ENCODE data around the gene RIPK4. TPM values are rescaled to one million over a fixed set of nuclear protein-coding genes. Genes with fewer than 3 reads are reported as not detected.

Gene RIPK4
- total RNA-seq, 1 donor from 2014 or later, result 6.4 TPM

DNA sequence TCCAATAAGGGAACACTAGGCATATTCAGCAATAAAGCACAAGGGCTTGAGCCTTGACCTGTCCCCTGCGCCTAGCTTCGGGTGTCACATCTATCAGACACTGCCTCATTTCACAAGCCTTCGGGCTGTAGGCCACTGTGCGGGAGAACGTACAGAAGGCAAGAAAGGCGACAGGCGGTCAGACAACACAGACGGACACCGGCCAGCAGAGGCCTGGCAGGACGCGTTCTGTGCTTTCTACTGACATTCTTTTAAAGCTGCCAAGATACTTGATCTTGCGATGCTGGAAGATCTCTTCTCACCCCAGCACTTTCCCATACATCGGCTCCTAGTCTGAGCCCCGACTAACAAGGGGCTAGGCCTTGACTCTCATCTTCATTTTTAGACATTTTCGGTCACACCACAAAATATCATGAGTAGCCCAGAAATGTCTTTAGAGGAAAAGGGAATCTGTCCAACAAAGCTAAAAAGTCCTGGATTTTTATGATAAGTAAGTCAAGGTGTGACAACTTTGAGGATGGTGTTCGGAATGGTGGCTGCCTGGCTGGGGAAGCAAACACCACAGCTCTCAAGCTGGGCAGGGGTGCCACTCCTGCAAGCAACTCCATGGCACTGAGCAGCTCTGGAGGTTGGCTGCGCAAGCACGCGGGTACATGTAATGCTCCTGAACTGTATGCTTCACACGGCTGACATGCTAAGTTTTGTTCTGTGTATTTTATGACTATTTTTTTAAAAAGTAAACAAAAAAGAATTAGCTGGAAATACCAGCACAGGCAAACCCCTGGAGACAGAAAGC is 18.7 kb downstream of the RIPK4 start:
- intact Hi-C loops (cut with DNase I), result no loop called here
- Histone ChIP-seq H3K4me1 (no peaks in the 10 kb centered on the region), H3K36me3 (peaks cover 0 to 10% of the 10 kb centered on the region in 2 donors), H3K27ac (no peak overlapping the region), H3K27me3 (no peaks in the 10 kb centered on the region), H3K4me3 (no peak overlapping the region), H3K9me3 (no peaks in the 10 kb centered on the region)
- DNase-seq (ENCODE audit: low spot score in 2 of 2), result no peak
- TF ChIP-seq, protein P1, sequence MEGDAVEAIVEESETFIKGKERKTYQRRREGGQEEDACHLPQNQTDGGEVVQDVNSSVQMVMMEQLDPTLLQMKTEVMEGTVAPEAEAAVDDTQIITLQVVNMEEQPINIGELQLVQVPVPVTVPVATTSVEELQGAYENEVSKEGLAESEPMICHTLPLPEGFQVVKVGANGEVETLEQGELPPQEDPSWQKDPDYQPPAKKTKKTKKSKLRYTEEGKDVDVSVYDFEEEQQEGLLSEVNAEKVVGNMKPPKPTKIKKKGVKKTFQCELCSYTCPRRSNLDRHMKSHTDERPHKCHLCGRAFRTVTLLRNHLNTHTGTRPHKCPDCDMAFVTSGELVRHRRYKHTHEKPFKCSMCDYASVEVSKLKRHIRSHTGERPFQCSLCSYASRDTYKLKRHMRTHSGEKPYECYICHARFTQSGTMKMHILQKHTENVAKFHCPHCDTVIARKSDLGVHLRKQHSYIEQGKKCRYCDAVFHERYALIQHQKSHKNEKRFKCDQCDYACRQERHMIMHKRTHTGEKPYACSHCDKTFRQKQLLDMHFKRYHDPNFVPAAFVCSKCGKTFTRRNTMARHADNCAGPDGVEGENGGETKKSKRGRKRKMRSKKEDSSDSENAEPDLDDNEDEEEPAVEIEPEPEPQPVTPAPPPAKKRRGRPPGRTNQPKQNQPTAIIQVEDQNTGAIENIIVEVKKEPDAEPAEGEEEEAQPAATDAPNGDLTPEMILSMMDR (IDR thresholded peaks at IDR 0.05), result no peak

DNA sequence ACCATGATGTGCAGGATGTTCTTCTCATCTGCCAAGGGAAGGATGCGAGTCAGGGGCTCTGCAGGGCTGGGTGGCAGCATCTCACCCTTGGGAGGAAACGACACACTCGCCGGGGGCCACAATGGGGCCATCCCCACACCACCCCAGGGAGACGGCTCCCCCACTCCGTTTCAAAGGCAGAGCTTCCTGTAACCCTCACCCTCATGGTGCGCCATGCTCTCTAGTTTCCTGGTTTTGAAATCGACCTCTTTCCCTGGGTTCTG is 20.2 kb downstream of the RIPK4 start:
- H3K36me3 ChIP-seq, result peaks cover 0 to 24% of the 10 kb centered on the region in 2 donors
- H3K9me3 ChIP-seq, result no peaks in the 10 kb centered on the region
- intact Hi-C loops (cut with DNase I), result no loop called here
- H3K4me1 ChIP-seq, result no peaks in the 10 kb centered on the region
- H3K27me3 ChIP-seq, result no peaks in the 10 kb centered on the region
- H3K27ac ChIP-seq, result no peak overlapping the region
- TF ChIP-seq, protein P1 (IDR thresholded peaks at IDR 0.05), result no peak
- DNase-seq (ENCODE audit: low spot score in 2 of 2), result no peak
- H3K4me3 ChIP-seq, result no peak overlapping the region

DNA sequence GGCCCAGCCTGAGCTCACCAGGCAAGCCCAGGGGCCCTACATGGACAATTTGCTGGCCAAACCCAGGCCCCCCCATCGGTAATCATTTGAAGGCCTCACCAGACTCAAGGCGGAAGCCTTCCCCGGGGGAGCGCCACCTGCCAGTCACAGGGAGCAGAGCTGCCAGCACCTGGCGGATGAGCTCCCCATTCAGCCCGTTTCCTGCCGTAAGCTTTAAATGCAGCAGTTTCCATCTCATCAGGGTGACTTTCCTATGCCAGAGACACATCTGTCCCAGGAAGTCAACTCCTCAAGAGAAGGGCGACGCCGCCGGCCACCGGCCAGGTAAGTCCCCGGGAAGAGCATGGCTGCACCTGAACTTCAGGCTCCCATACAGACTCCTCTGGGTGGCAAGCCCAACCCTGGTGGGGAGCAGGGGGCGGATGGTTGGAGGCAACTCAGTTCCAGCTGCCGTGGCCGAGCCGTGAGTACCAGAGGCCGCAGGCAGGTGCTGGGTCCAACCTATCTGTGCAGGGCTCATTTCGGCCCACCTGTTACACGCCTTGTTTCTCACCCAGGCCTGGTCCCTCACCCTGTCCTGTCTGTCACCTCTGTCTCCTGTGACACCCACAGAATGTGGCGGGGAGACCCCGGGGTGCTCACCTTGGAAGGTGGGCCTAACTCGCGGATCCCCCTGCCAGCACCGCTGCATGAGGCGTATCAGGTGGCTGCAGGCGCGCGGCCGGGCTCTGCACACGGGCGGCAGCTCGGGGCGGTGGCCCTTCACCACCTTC is 20.7 kb downstream of the RIPK4 start:
- intact Hi-C loops (cut with DNase I), result no loop called here
- no peak overlapping the region for H3K4me3 ChIP-seq
- no peaks in the 10 kb centered on the region for H3K27me3 ChIP-seq
- no peak overlapping the region for H3K27ac ChIP-seq
- TF ChIP-seq, protein P1 (IDR thresholded peaks at IDR 0.05), result no peak
- H3K9me3 ChIP-seq, result no peaks in the 10 kb centered on the region
- H3K4me1 ChIP-seq, result no peaks in the 10 kb centered on the region
- no peak for DNase-seq (ENCODE audit: low spot score in 2 of 2)
- H3K36me3 ChIP-seq, result peaks cover 3 to 29% of the 10 kb centered on the region in 2 donors

DNA sequence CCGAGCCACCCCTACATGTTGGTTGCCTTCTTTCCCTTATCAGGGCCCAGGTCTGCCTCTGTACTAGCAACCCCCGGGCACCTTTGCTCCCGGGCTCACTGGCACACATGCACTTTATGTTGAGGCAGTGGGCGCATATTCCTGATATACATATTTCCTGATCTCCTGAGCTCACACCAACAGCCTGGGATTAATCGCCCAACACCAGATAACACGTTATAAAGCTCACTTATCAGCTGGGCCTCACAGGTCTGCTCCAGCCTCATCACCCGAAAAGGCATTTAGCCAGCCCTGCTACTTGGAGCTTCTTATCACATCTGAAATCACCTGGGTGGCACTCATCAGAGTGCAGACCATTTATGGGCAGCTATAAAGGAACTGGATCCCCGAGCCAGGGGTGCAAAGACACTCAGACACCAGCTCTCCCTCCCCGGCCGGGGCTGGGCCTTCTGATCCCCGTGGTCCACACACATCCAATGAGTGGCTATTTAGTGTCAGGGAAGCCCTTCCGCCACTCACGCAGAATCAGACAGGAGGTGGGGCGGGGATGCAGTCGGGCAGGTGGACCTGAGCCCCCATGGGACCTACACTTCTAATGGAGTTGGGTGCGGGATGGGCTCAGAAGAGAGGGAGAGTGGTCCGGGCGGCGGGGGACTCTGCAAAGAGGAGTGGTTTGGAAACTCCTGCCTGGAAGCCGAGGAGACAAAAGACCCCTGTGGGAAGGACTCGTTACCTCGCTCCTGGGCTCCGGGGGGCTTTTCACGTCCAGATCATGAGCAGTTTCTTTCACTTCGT is 21.6 kb downstream of the RIPK4 start:
- Histone ChIP-seq H3K4me3 (no peak overlapping the region), H3K9me3 (no peaks in the 10 kb centered on the region), H3K27ac (no peak overlapping the region), H3K27me3 (no peaks in the 10 kb centered on the region), H3K4me1 (no peaks in the 10 kb centered on the region), H3K36me3 (peaks cover 11 to 38% of the 10 kb centered on the region in 2 donors)
- intact Hi-C loops (cut with DNase I), result no loop called here
- no peak for DNase-seq (ENCODE audit: low spot score in 2 of 2)
- TF ChIP-seq, protein P1 (IDR thresholded peaks at IDR 0.05), result no peak

DNA sequence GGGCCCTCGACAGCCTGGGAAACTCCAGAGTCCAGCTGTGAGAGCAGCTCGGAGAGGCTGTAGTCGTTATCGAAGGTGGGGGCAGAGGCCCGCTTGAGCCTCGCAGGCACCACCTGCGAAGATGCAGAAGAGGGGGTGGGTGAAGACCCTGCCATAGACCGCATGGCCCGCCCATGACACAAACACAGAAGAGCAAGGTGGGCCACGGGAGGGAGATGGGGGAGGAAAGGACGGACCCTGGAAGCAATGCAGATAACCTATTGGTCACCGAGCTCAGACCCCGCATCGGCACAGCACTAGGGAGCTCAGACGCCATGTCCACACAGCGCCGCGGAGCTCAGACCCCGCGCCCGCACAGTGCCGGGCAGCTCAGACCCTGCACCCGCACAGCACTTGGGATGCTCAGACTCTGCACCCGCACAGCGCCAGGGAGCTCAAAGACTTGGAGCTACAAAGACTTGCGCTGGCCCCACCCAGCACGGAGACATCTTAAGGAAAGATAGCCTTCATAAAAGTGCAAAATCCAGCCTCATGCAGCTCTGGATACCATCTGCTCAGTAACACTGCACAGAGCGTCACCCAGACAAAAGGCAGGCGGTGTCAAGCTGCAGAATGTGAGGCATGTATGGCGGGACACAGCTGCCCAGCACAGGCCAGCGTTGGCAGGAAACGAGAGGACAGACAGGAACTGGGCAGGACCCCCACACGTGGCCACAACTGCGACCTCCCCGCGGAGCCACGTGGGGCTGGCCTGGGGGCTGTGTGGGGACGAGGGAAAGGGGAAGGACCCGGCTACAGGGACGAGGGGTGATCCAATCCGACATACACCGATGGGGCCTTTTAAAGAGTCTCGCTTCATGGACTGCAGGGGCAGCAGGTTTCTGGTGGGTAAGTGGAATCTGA is 22.6 kb downstream of the RIPK4 start:
- DNase-seq (ENCODE audit: low spot score in 2 of 2), result no peak
- intact Hi-C loops (cut with DNase I), result no loop called here
- H3K27ac ChIP-seq, result no peak overlapping the region

More for the DNA sequence above, 22.6 kb downstream of the RIPK4 start:
- H3K4me1 ChIP-seq, result no peaks in the 10 kb centered on the region
- TF ChIP-seq, protein P1 (IDR thresholded peaks at IDR 0.05), result no peak
- no peaks in the 10 kb centered on the region for H3K9me3 ChIP-seq
- H3K36me3 ChIP-seq, result peaks cover 11 to 48% of the 10 kb centered on the region in 2 donors
- H3K4me3 ChIP-seq, result no peak overlapping the region
- no peaks in the 10 kb centered on the region for H3K27me3 ChIP-seq

All from ascending aorta (tissue), 2 donors.